M059J (cell line): ENCODE data around the gene GNGT1. TPM values are rescaled to one million over a fixed set of nuclear protein-coding genes. Genes with fewer than 3 reads are reported as not detected.
A peak's percentile ranks its signal among the peaks of the same experiment; 100 is the strongest.

Source experiments
- DNase-seq: peaks from one replicate; pipeline ENCODE4 v3.0.0-alpha.2; 2012; ENCODE audit warnings: low read depth
- total RNA-seq: library from RNA; depleted of rRNA; stranded (reverse); fragments of >200 nt; shearing (Covaris generic); gene quantifications from 2 replicates; pipeline ENCODE4 v1.2.3, GENCODE V29; 2014; rRNA removed

The GNGT1 gene
- total RNA-seq, 1 experiment from 2014 or later, result not detected

DNA sequence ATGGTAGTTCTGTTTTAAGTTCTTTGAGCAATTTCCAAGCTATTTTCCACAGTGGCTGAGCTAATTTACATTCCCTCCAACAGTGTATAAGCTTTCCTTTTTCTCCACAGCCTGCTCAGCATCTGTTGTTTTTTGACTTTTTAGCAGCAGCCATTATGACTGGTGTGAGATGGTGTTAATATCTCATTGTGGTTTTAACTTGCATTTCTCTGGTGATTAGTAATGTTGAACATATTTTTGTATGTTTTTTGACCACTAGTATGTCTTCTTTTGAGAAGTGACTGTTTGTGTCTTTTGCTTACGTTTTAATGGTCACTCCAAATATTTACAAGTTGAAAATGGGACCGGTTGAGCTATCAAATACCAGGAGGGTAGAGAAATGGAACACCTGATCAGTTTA is 35.6 kb downstream of the GNGT1 start:
- peak; percentile 51 for DNase-seq

DNA sequence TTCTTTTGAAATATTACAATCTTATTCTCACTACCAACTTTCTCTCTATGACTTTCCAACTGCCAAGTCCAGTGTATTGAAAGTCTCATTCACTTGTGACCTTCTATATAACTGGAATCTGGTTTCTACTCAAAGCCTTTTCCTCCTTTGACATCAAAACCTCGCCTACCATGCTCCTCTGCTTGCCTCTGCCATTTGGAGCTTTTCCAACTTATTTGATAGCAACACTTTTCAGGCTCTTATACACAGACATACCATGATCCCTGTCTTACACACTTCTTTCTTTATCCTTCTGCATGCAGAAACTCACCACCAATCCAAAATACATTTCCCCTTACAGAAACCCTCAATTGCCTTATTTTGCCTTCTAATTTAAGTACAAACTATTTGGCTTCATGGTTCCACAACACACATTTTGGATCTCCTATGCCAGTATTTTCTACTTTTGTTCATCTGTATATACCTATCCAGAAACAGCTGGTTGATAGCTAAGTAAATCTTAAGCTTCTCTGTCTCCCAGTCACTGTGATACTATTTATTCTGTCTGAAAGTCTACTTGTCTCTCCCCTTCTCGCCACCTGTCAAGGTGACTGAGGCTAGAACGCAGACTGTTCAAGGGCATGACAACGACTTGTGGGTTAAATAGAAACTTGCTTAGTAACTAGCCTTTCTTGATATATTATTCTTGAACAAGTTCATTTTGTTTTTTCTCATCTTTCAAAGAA is 37.6 kb downstream of the GNGT1 start:
- DNase-seq, result no peak

DNA sequence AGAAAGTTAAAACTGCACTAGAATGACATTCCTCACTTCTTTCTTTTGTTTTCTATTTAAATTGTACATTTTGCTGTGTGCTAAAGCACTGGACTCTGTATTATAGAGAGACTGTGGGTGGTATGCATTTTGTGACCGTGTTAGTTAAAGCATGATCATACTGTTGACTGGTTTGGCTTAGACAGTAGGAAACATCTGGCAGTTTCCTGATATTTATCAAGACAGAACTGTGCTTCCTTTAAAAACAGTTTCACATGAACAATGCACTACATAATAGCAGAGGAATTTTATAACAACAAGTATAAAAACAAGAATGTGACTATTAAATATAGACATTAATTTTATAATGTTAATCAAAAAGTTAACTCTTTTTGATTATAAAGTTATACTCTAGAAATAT is 38.3 kb downstream of the GNGT1 start:
- no peak for DNase-seq

- no peak for DNase-seq
Measured at GRCh38 chr7:93945083-93945482, 38.7 kb downstream of the GNGT1 start.

DNA sequence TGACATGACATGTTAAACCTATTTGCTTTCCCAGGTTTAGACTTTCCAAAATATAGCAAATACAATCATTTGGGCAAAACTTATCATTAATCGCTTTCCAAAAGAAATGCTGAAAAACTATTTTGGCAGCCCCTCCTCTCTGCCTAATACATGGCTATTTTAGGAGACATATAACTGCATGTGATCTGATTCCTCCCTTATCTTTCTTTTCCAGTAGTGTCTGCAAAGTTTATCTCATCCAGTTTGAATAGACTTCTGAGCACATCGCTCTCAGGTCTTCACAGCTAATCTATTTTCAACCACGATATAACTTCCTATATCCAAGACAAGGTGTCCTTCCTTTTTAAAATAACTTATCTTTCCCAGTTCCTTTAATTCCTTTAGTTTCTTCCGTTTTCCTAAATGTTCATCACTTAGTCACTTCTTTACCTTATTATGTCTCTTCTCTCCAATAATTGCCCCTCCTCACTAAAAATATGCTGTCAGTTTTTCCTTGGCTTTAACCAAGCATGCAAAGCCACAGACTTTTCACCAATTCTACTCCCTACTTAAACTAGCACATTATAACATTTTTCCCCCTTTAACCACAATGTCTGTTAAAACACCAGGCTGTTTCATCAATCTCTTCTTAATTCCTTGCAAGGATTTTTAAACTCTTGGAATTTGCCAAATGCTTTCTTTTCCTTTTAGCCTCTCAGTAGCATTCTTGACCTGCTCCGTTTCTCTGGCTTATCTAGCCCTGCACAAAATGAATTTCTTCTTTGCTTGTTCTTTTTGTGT is 39.6 kb downstream of the GNGT1 start:
- no peak for DNase-seq

DNA sequence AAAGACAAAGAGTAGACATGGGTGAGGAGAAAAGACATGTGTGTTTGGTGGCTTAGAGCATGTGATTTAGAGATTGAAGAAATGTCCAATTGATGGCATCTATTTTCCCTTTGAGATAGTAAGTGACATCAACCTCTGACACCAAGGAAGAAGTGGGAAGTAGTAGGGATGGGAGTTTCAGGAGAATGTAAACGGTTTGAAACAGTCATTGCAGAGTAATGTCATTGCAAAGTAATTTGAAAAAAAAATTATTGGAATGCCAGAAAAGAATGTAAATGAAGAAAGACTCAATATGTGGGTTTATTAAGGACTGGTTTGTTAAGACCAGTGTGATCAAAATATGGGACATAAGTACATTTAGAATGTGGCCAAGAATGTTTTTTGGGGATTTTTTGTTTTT is 41.7 kb downstream of the GNGT1 start:
- peak; percentile 42 for DNase-seq

DNA sequence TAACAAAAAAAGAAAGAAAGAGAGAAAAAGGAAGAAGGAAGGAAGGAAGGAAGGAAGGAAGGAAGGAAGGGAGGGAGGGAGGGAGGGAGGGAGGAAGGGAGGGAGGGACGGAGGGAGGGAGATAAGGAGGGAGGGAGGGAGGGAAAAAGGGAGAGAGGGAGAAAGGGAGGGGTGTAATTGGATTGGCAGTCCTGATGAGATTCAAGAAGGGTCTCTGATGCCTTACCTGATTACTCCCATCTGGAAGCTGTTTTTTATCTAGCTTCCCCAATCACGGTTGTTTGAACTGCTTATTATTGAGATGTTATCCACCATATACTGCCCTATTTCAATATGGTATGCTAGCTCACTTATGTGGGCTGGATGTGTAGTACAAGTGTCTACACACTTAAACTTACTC is 42.5 kb downstream of the GNGT1 start:
- DNase-seq, result no peak

DNA sequence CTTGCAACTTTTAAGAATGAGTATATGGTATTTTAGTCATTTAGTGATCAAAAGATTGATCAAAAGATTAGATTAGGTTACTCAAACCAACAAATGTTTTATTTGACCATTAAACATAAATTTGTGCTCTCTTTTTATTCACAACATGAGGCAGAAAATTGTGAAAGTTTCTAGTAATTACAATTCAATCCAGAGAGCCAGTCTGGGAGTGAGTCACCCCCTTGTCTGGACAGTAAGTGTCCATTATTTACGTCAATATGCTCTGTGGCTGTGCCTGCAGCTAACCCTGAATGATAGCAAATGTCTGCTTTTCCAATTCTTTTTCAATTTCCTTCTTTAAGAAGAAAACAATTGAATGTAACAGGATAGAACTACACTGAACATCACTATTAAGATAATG is 43.1 kb downstream of the GNGT1 start:
- peak; percentile 80 for DNase-seq

GRCh38 chr7:93955304-93955703 is 48.9 kb downstream of the GNGT1 start:
- DNase-seq, result no peak

DNA sequence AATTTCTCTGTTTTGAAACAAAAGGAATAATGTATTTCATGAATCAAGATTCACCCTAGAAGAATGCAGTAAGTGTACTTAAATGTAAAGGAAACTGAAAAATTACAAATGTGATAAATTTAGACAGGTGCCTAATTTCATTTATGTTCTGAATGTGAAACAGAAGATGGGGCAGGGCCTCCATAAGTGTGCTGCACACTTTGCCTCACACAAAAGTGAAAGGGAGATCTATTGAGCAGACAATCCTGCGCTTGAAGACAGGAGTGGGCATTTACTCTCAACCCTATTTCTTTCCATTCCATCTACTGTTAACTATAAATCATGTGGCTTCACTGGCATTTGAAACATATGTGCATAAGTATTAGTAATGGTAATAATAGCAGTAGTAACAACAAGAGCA is 51.4 kb downstream of the GNGT1 start:
- DNase-seq, result no peak

GRCh38 chr7:93958216-93958615 is 51.8 kb downstream of the GNGT1 start:
- DNase-seq, result peak; percentile 42

DNA sequence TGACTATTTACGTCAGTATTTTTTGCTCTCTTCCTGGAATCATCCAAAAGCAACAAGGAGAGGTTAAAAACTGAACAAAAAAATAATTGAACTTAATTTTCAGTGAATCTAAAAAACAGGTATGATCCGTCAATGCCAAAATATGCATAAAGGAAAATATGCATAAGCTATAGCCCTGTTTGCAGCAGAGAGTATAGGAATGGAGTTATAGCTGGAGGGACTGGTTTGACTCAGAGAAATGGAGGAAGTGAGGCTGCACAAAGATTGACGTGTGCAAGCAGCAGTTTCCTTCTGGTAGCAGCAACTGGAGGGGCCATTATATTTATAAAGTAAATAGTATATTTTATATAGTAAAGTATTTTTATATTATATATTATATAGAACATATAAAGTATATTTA is 52.3 kb downstream of the GNGT1 start:
- no peak for DNase-seq

Other genes with a start within 250 kb of the GNGT1 start
- gene TFPI2, start 15.8 kb upstream of the GNGT1 start, total RNA-seq, result 18.5 and 28.7 TPM in 2 replicates
- 30.2 and 31.1 TPM in 2 replicates for gene GNG11, start 15.2 kb downstream of the GNGT1 start, total RNA-seq
- gene BET1, start 97.8 kb downstream of the GNGT1 start, total RNA-seq, result 47.2 and 68.3 TPM in 2 replicates